Brain pericyte (primary cell): Measurements from ENCODE around the gene VCAM1.
"Not testable (repeated sequence)": the region's sequence is repeated elsewhere in the genome, so short reads cannot be mapped to it uniquely, and the experiment has no call there.

Experiments
- DNase-seq: peaks from one replicate; pipeline ENCODE4 v3.0.0-alpha.2; 2012; ENCODE audit warnings: low read depth, low spot score

The VCAM1 gene

DNA sequence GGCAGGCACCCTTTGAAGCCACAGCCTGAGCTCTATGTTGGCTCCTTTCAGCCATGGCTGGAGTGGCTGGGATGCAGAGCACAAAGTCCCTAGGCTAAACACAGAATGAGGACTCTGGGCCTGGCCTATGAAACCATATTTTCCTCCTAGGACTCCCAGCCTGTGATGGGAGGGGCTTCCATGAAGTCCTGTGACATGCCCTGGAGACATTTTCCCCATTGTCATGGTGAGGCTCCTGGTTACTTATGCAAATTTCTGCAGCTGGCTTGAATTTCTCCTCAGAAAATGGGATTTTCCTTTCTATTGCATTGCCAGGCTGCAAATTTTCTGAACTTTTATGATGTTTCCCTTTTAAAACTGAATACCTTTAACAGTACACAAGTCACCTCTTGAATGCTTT is 61.3 kb downstream of the VCAM1 start:
- DNase-seq: no peak

DNA sequence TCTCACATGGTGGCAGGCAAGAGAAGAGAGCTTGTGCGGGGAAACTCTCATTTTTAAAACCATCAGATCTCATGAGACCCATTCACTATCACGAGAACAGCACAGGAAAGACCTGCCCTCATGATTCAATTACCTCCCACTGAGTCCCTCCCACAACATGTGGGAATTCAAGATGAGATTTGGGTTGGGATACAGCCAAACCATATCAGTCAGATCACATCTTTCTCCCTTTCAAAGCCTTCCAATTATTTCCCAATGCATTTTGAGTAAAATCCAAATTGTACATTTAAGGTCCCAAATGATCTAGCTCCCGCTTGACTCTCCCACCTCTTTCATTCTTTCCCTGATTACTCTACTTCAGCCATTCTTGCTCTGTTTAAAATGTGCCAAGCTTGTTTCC is 62.2 kb downstream of the VCAM1 start:
- not testable (repeated sequence) for DNase-seq

DNA sequence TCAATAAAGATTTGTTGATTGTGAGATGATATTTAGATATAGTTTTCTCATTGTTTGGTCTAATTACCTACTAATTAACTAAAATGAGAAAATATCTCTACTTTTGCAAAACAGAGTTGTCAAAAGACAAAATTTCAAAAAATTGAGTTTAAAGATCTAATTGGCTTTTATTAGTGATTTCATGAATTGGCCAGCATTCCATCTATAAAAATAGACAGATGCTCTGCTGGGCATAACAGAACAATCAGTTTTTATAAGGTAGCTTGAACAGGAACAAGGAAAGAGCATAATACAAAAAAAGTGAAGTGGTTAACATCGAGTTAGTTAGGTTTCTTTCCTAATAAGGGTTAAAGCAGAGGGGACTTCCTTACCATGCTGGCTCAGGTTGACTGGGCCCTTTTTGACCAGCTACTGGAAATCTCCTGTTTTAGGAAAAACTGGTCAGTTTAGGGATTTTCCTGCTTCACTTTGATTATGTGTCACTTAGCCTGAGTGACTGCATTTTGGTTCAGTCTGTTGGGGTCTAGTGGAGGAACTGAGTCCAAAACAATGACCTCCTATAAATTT is 63.0 kb downstream of the VCAM1 start:
- DNase-seq: no peak

DNA sequence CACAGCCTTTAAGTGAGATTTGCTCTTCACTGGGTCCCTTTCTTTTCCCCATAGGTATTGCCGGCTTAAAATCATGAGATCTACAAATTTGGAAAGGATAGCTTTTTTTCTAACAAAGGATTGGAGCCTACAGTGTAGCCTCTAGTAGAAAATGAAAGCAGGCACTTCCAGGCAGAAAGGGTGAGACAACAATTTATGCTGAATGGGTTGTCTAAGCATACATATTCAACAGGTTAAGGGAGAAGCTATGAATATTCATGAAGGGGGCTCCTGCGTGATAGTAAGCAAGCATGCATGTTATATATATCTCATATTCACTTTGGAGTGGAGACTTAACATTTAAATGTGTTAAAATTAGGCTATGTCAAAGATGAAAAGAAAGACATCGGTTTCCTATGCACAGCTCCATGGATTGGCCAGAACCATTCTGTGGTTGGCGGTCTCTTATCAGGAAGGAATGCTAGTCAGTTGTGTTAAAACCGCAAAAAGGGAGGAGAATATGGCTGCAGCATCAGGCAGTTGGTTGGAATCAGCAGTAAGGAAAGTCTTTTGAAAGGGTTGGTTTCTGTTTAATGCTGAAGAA is 66.0 kb downstream of the VCAM1 start:
- DNase-seq: no peak

DNA sequence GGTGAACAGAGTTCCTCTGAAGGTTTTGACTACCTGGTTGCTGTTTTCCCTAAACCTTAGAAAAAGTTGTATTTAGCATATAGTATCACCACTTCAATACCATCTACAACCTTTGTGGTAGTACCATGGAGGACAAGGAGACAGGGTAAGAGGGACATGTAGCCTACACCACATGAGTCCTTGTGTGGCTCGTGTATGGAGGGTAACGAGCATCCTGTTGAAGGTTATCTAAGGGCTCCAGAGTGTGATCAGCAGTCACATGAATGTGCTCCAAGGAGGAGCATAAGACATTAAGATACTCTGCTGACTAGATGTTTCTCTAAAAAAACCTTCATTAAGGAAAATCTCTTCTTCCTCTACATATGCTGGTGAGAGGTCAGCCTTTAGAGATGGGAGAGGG is 67.3 kb downstream of the VCAM1 start:
- DNase-seq: no peak
